A204.1 (cell line): ENCODE data around the gene BRD4.
"Not testable (repeated sequence)": the region's sequence is repeated elsewhere in the genome, so short reads cannot be mapped to it uniquely, and the experiment has no call there.

ENCODE experiments used
- FAIRE-seq: peaks from 2 replicates; lab custom pipeline; 2012; peaks lifted over from hg19 to GRCh38; lab: Jason Lieb, UNC

The BRD4 gene

DNA sequence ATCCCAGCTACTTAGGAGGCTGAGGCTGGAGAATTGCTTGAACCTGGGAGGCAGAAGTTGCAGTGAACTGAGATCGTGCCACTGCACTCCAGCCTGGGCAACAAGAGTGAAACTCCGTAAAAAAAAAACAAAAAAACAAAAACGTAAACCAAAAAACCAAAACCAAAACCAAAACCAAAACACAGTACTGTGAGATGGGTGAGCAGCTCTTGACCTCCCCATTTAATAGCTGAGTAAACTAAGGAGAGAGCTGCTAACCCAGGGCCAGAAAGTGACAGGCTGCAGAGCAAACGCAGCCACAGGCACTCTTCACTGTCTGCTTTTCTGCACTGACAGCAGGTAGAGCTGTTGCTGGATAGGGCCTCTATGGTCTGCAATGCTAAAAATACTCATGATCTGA lies 27.7 kb upstream of the BRD4 start:
- not testable (repeated sequence) for FAIRE-seq

DNA sequence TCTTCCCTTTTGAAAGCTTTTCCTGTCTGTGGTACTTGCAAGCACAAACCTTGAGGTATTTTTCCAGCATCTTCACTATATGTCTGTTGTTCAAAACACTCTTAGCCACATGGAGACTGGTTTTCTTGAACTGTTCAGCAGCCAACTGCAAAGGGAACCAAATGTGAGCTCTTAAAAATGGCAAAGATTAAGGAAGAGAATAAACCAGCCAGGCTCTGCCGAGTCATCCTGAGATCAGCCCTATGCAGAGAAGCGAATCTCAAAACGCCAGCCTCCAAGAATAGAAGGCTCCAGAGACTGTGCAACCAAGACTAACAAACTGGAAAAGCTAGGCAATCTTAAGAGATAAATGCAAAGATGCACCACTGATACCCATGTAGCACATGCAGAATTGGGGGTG lies 26.6 kb upstream of the BRD4 start:
- FAIRE-seq: no peak

DNA sequence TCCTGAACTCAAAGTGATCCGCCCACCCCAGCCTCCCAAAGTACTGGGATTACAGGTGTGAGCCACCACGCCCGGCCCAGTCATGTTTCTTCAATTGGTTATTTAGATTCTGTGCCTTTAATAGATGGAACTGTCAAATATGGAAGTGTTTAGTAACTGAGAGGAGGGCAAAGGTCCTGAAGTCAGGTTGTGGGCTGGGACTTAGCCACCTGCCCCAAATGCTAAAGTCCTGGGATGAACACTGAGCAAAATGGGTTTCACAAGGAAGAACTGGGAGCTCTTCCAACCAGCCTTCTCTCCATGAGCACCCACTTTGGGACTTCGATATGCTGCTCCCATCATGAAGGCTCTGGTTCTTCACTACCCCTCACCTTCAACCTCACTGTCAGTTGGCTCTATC lies 25.6 kb upstream of the BRD4 start:
- FAIRE-seq: no peak

DNA sequence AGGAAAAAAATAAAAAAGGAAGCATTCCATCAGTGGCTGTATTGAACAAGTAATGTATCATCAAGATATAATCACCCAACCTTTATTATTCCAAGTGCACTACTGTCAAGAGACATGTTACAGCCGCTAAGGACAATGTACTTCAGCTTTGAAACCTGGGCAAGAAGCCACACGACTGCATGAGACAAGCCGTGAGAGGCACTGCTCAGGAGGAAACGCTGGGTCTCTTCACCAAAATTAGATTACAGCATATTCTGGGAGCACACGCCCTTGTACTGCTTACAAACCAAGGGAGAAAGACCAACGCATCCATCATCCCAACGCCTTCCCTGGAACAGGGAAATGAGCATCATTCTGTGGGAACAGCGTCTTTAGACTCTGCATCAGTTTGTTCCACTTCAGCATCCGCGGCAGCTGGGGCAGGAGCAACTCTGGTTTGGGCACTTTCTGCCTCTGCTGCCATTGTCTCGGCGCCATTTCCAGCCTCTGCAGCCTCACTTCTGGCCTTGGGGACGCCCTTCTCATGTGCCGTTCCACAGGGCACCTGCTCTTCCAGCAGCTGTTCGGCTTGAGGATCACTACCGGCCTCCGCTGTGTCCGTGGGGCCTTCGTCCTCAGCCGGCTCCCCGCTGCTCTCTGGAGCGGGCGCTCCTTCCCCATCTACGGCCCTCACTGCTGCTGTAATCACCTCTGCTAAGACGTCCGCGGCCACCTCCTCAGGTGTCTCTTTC lies 22.4 kb upstream of the BRD4 start:
- FAIRE-seq: no peak

DNA sequence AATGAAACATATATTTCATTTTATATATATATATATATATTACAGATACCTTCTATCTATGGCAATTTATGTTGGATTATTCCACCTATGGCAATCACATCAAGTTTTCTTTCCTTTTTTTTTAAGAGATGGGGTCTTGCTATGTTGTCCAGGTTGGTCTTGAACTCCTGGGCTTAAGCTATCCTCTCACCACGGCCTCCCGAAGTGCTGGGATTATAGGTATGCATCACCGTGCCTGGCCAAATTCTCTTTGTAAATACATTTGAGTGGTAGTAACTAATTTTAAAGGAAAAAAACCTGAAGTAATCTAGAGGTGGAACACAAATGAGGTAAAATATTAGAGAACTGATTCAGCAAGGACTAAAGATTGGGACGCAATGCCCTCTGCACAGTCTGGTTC lies 21.6 kb upstream of the BRD4 start:
- no peak for FAIRE-seq

DNA sequence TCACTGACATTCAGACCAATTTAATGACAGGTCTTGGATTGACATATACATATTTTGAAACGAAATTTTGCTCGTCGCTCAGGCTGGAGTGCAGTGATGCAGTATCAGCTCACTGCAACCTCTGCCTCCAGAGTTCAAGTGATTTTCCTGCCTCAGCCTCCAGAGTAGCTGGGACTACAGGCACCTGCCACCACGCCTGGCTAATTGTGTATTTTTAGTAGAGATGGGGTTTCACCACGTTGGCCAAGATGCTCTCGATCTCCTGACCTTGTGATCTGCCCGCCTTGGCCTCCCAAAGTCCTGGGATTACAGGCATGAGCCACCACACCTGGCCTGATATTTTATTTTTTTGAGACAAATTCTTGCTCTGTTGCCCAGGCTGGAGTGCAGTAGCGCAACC lies 20.2 kb upstream of the BRD4 start:
- not testable (repeated sequence) for FAIRE-seq

DNA sequence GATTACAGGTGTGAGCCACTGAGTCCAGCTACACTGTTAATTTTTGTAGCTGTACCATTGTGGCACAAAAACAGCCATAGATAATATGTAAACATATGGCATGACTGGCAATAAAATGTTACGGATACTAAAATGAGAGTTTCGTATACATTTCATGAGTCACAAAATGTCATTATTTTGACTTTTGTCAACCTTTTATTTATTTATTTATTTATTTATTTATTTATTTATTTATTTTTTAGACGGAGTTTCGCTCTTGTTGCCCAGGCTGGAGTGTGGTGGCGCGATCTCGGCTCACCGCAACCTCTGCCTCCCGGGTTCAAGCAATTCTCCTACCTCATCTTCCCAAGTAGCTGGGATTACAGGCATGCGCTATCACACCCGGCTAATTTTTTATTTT lies 9.0 kb upstream of the BRD4 start:
- not testable (repeated sequence) for FAIRE-seq

DNA sequence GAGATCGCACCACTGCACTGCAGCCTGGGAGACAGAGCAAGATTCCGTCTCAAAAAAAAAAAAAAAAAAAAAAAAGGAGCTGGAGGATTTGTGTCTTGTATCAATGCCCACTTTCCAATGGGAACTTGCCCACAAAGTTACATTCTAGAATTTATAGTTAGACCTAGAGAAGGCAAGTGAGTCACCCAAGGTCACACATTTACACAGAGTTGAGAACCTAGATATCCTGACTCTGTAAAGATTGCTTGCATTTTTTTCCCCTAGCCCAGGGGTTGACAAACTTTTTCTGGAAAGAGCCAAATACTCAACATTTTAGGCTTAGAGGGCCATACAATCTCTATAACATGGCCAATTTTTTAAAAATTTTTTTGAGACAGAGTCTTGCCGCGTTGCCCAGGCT lies 7.7 kb upstream of the BRD4 start:
- FAIRE-seq: no peak

DNA sequence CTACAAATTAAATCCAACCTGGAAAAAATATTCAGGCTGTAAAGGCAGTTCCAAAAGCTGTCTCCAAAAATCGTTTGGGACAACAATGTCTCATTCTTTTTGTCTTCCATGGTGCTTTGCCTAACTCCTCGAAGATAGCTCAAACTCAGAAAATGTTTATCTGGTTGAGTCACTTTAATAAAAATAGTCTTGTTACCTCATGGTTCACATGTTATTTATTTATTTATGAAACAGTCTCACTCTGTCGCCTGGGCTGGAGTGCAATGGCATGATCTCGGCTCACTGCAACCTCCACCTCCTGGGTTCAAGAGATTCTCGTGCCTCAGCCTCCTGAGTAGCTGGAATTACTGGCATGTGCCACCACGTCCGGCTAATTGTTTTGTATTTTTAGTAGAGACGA lies 4.9 kb upstream of the BRD4 start:
- FAIRE-seq: no peak

DNA sequence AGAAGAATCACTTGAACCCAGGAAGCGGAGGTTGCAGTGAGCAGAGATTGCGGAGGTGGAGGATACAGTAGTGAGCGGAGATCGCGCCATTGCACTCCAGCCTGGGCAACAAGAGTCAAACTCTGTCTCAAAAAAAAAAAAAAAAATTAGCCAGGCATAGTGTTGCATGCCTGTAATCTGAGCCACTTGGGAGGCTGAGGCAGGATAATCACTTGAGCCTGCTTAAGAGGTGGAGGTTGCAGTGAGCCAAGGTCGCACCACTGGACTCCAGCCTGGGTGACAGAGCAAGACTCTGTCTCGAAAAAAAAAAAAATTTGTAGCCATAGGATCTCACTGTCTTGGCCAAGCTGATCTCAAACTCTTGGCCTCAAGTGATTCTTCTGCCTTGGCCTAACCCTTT lies 3.7 kb upstream of the BRD4 start:
- not testable (repeated sequence) for FAIRE-seq

DNA sequence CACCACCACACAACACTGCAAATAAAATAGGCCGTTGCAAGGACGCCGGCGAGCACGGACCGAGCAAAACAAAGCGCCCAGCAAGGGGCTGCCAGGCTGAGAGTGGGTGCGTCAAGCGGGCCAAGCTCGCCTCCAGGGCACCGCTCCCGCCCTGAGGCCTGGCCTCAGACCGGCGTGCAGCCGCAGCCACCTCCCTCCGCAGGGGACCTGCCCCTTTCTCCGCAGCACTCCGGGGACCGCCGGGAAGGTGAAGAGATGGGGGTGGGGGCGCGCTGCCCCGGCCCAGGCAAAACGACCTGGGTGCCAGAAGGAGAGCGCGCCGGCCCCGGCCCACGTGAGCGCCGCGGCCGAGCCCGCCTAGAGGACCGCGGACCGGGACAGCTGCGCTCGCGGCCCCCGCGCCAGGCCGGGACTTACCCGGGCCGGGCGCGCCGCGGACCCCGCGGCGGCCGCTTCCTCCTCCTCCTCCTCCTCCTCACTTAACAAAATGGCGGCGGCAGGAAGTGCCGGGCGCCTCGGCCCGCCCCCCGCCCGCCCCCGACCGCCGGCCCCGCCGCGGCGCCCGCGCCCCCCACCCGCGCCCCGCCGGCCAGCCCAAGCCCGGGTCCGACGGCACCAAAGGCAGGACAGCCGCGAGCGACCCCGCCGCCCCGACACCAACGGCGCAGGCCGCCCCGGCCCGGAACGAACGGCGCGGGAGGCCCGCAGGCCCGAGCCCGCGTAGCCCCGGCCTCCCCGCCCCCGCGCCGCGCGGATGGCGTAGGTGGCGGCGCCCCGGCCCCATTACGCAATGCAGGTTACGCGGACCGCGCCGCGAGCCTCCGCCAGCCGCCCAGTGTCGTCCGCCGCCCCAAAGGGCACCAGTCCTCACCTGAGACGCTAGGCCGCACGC lies 674 bp downstream of the BRD4 start:
- no peak for FAIRE-seq

DNA sequence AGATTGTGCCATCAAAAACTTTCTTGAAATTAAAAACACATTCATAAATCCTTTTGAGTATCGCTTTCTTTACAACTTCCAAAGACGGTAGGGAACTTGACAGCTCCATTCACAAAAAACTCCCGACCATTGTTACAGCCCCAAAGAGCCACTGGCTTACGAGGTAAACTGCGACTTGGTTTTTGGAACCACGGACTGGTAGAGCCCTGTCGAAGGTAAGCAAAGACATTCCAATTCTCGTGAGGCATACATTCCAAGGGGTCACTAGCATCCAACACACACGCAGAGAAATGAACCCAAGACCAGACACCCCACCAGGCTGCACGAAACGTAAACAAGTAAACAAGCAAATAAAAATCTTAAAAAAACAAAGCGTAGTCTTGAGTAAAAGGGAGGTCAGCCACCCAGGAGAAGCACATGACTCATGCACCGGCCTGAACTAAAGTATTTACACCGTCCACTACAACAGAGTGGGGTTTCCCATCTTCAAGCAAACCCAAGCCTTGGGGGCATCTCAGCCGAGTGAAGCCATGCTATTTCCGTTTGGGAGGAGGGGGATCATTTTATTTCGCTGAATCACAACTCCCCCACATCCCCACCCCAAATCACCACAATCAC lies 1.4 kb downstream of the BRD4 start:
- no peak for FAIRE-seq

DNA sequence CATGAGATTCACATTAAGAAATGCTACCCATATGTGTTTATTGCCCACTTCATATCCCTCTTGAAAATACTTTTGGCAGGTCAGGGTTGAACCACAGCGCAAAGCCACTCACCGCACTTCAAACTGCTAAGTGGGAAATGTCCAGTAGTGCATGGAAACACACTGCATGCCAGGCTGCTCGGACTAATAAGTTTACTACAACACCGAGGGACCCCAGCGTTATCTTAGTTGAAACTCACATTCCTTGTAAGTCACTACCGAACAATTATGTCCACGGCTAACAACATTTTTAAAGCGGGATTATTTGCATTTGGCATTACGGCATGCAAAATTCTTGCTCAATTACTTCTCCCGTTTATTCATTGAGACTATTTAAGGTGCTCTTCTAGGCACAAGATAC lies 4.0 kb downstream of the BRD4 start:
- no peak for FAIRE-seq

DNA sequence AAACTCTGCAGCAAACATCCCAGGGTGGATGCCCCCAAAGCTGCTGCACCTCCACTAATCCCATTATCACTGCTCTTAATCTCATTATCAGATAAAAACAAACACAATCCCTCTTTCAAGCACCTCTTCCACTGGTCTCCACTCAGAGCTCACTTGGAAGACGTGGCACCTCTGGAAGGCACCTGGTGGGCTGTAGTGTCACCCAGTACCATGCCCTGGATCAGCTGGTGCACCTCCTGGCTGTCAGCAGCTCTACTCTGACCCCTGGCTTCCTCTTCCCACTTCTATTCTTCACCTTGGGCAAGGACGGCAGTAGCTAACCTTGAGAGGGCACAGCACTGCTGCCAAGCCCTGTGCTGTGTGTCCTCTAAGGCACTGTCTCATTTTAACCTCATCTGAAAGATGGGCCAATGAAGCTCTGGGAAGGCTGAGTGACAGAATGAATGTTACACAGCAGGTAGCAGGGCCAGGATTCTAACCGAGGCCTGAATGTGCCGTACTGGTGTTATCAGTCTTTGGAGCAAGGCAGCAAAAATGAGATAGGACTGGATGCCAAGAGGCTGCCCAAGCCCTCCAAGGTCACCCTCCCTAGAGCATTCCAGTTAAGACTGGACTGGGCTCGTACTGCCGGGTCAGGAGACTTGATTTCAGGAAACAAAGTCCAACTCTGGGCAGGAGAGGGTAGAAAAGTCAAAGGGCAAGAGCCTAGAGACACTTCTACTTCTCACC lies 7.4 kb downstream of the BRD4 start:
- FAIRE-seq: no peak

DNA sequence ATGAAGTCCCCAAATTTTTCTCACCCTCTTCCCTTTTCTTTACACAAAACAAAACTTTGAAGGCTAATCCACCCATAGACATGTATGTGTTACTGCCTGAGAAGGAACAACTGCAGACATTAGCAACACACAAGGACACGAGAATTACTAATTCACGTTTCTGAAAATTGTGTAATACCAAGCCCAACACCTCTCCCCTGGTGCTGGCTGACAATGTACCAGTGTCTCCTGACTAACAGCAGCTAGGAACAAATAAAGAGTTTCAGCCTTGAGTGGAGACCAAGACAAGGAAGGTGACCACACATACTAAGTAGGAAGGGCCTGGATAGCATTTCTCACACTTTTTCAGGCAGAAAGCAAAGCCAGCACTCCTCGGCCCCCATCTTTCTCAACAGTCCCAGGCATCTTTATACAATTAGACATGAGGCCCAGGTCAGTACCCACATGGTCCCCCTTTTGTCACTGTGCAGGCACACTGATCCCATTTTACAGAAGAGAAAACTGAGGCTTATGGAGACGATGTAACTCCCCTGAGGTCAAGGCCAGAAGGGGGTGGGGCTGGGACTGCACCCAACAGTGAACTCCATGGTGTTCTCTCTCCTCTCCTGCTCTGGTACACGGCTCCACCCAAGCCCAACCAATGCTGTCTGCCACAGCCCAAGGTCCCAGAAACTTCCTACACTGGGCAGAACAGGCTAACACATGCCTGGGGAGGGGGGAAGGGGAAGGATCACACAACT lies 8.7 kb downstream of the BRD4 start:
- FAIRE-seq: no peak

DNA sequence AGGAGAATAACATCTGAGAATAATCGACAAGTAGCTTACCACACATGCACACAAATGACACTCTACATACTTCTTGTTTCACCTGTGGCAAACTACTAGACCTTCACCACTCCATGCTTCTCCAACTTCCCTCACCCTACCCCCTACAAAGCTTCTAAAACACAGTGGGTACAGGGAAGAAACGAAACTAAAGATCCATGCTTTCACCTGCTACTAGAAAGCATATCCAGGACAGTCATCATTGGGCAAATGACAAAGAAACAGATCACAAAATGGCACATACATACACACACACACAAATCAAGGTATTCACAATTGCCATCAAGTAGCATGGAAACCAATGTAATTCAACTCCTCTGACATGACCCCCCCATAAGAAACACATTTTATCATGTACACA lies 10.6 kb downstream of the BRD4 start:
- no peak for FAIRE-seq

DNA sequence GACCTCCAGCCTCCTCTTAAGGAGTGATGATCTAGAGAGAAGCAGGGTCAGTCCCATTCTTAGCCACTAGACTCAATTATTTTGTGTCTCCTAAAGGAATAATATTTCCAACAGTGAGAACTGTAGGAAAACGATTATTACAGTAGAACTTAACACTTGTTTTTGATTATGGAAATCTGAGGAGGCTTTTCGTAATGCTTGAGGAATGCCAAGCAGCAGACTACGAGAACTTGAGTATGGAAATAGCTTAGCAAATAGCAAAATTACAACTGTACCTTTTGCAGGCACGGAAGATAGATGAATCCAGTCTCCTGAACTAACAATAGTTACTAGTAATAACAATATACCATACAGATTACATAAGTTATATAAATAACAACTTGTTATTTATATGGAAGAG lies 12.2 kb downstream of the BRD4 start:
- no peak for FAIRE-seq

DNA sequence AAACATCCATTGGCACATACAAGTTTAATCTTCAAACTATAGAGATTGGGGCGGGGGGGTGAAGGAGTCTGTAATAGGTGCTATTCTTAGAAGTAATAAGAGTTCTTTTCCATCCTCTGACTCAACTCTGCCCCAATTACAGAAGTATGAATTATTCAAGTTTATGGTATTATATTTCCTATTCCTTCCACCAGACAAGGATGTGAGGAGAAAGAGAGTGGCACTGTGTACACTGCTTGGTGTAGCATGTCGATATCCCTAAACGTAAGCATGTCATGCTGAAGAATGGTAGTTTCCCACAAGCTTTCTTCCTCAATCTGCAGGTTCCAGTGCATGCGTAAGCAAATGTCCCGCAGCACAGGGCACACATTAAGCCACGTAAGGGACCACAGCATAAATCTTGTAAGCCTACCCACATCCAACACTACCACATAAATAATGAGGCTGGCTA lies 14.1 kb downstream of the BRD4 start:
- FAIRE-seq: no peak

DNA sequence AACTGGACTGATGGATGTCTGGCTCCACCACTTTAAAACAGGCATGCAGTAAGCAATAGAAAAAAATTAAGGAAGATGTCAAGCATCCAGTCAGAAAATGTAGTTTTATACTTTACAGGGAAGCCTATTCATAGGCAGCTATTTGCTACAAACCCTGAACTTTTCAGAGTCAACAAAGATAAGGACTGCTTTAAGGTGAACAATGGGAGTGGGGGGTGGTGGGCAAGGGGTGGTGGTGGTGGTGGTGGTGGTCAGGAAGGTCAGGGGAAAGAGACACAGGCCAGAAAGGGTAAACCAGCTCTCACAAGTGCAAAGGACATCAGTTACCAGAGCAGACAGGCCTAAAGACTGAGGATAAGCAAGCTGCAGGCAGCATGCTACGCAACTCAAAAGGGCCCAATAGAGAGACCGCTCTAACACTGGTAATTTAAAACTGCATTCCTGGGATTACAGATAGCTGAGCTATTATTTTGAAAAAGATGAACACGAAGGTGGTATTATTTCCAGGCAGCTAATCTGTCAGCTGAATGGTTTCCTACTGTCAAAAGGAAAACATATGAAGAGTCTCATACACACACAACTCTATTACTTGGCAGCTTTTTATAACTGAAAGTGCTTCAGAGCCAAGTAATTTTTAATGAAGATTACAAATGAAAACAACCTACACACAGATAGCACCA lies 14.8 kb downstream of the BRD4 start:
- no peak for FAIRE-seq

DNA sequence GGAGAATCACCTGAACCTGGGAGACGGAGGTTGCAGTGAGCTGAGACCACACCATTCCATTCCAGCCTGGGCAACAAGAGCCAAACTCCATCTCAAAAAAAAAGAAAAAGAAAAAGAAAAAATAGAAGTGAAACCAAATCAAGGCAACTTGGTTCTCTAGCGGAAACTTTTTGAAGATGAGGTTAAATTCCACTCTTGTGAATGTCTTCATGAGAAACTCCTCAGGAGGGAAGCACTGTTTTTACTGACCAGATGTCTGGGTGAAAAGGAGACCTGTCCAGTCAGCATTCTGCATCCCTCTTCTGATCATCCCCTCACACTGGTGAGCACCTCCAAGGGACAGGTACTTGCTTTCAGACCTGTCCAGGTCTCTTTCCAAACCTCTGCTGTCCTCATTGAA lies 15.8 kb downstream of the BRD4 start:
- no peak for FAIRE-seq

DNA sequence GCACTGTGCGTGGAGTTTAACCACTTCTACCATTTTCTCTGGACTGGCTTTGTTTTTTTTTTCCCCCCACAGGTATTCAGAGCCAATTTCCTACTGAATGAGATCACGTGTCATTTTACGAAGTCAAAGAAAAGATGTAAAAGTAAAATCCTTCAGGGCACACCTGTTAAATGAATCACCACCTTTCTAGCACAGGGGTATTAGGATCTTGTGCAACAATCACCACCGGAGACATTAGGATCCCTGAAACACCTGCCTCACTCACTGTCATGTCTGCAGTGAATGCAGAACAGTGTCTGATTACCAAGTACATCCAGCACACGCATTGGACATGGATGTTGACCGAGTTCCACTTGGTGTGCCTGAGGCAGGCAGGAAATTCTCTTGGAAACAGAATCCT lies 17.2 kb downstream of the BRD4 start:
- no peak for FAIRE-seq
